8988T (cell line): ENCODE measurements around the gene IQGAP1.
"Not testable (repeated sequence)": the region's sequence is repeated elsewhere in the genome, so short reads cannot be mapped to it uniquely, and the experiment has no call there.

ENCODE experiments used
- DNase-seq: peaks from one replicate; pipeline ENCODE4 v3.0.0; 2011

Gene IQGAP1

GRCh38 chr15:90379263-90379662 lies 8.8 kb upstream of the IQGAP1 start:
- DNase-seq, result no peak

GRCh38 chr15:90381515-90381914 lies 6.5 kb upstream of the IQGAP1 start:
- no peak for DNase-seq

- DNase-seq, result no peak
Measured at GRCh38 chr15:90382320-90382719, 5.7 kb upstream of the IQGAP1 start.

- no peak for DNase-seq
Measured at GRCh38 chr15:90386221-90386620, 1.8 kb upstream of the IQGAP1 start.

- peak; percentile 22 for DNase-seq
Measured at GRCh38 chr15:90388462-90389380, 679 bp downstream of the IQGAP1 start.

GRCh38 chr15:90389513-90389912 lies 1.5 kb downstream of the IQGAP1 start:
- DNase-seq, result no peak

GRCh38 chr15:90393040-90393439 lies 5.0 kb downstream of the IQGAP1 start:
- no peak for DNase-seq

- no peak for DNase-seq
Measured at GRCh38 chr15:90394074-90394473, 6.0 kb downstream of the IQGAP1 start.

GRCh38 chr15:90394748-90395442 lies 6.9 kb downstream of the IQGAP1 start:
- no peak for DNase-seq

- DNase-seq, result no peak
Measured at GRCh38 chr15:90396321-90396720, 8.3 kb downstream of the IQGAP1 start.

GRCh38 chr15:90400005-90400758 lies 12.1 kb downstream of the IQGAP1 start:
- no peak for DNase-seq

GRCh38 chr15:90400759-90401314 lies 12.8 kb downstream of the IQGAP1 start:
- DNase-seq, result no peak

GRCh38 chr15:90401495-90401894 lies 13.5 kb downstream of the IQGAP1 start:
- no peak for DNase-seq

- DNase-seq, result no peak
Measured at GRCh38 chr15:90402223-90402622, 14.2 kb downstream of the IQGAP1 start.

GRCh38 chr15:90402767-90403166 lies 14.7 kb downstream of the IQGAP1 start:
- DNase-seq, result no peak

- DNase-seq, result no peak
Measured at GRCh38 chr15:90405055-90405607, 17.1 kb downstream of the IQGAP1 start.

GRCh38 chr15:90407336-90407735 lies 19.3 kb downstream of the IQGAP1 start:
- no peak for DNase-seq

- DNase-seq, result no peak
Measured at GRCh38 chr15:90407871-90408317, 19.9 kb downstream of the IQGAP1 start.

GRCh38 chr15:90408657-90409056 lies 20.6 kb downstream of the IQGAP1 start:
- no peak for DNase-seq

- DNase-seq, result not testable (repeated sequence)
Measured at GRCh38 chr15:90409587-90409986, 21.5 kb downstream of the IQGAP1 start.

GRCh38 chr15:90410316-90410715 lies 22.3 kb downstream of the IQGAP1 start:
- not testable (repeated sequence) for DNase-seq

GRCh38 chr15:90411176-90411575 lies 23.1 kb downstream of the IQGAP1 start:
- no peak for DNase-seq
